HUES64 (cell line): ENCODE results near the gene SFXN2.
"Not testable (repeated sequence)": the region's sequence is repeated elsewhere in the genome, so short reads cannot be mapped to it uniquely, and the experiment has no call there.

Experiments used
- H3K27ac ChIP-seq: 2 replicates; pipeline ENCODE4 v1.7.0; 2013; ENCODE audit warnings: low read depth, low read length, inconsistent platforms
- H3K27me3 ChIP-seq: 2 replicates; pipeline ENCODE4 v1.6.1; 2013; ENCODE audit warnings: mild to moderate bottlenecking, low read length; ENCODE audit not compliant: insufficient read depth
- H3K36me3 ChIP-seq: 2 replicates; pipeline ENCODE4 v1.6.1; 2013; ENCODE audit warnings: mild to moderate bottlenecking, low read length; ENCODE audit not compliant: insufficient read depth
- H3K4me1 ChIP-seq: 2 replicates; pipeline ENCODE4 v1.6.1; 2013; ENCODE audit warnings: mild to moderate bottlenecking, low read length, moderate library complexity; ENCODE audit not compliant: insufficient read depth
- H3K4me3 ChIP-seq: 2 replicates; pipeline ENCODE4 v1.5.1; 2013; ENCODE audit warnings: mild to moderate bottlenecking, low read length, moderate library complexity
- H3K9ac ChIP-seq: 2 replicates; pipeline ENCODE4 v1.6.1; 2013; ENCODE audit warnings: mild to moderate bottlenecking, low read depth, low read length
- H3K9me3 ChIP-seq: 2 replicates; pipeline ENCODE4 v1.6.1; 2013; ENCODE audit warnings: low read depth, low read length; ENCODE audit not compliant: insufficient read depth
- WGBS: fragments of 150-250, 120-280 bp; methylation state at CpG from one replicate; pipeline ENCODE4 v1.1.7; 2013; ENCODE audit warnings: missing lambda C conversion rate; 5-methylcytosine and 5-hydroxymethylcytosine counted together

SFXN2 gene

GRCh38 chr10:102712089-102712488 is 2.3 kb upstream of the SFXN2 start:
- H3K9me3 ChIP-seq: no peaks in the 10 kb centered on the region
- peaks cover 20% of the 10 kb centered on the region; the same call in 1 of the 2 replicates for H3K4me1 ChIP-seq
- no peak overlapping the region for H3K9ac ChIP-seq
- 93% methylated on average over 4 of the region's 4 CpGs for WGBS
- no peak overlapping the region for H3K4me3 ChIP-seq
- H3K27me3 ChIP-seq: no peaks in the 10 kb centered on the region
- no peak overlapping the region for H3K27ac ChIP-seq
- no peaks in the 10 kb centered on the region for H3K36me3 ChIP-seq

DNA sequence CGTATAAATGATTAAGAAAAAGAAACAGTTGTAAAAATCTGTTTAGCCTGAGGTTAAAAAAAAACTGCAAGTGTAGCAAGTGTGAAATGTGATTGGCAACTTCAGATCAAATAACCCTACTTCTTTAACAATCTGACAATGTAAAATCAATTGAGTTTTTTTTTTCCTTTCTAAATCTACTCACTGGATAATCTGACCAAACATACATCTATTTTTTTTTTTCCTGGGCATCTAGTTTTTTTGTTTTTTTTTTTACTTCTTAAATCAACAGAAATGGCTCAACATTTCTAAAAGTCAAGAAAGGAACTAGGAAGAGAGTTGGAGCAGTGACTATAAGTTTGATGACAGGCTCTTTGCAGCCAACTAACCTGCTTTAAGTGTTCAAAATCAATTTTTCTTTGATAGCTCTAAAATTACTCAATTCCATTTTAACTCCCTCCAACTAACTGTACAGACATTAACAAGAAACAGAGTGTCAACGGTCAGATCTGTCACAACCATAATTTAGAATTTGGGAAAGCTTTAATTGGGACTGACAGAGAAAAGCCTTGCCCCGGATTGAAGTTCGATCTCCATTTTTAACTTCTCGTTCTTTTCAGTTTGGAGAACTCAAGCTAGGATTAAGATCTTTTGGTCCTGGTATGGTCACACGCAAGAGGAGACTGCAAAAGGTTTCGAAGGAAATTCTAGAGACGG is 1.4 kb upstream of the SFXN2 start:
- no peaks in the 10 kb centered on the region for H3K27me3 ChIP-seq
- H3K27ac ChIP-seq: peak overlapping the region; percentile 76
- peak overlapping the region; percentile 85 for H3K4me3 ChIP-seq
- peak overlapping the region; percentile 85 for H3K9ac ChIP-seq
- H3K9me3 ChIP-seq: no peaks in the 10 kb centered on the region
- peaks cover 7% of the 10 kb centered on the region for H3K36me3 ChIP-seq
- 22% methylated on average over 7 of the region's 8 CpGs for WGBS
- H3K4me1 ChIP-seq: peaks cover 29% of the 10 kb centered on the region

GRCh38 chr10:102713539-102713813 is 960 bp upstream of the SFXN2 start:
- H3K27me3 ChIP-seq: no peaks in the 10 kb centered on the region
- H3K36me3 ChIP-seq: peaks cover 7% of the 10 kb centered on the region
- peak overlapping the region; percentile 85 for H3K9ac ChIP-seq
- peak overlapping the region; percentile 85 for H3K4me3 ChIP-seq
- WGBS: 0% methylated on average over 13 of the region's 13 CpGs
- peaks cover 32% of the 10 kb centered on the region for H3K4me1 ChIP-seq
- H3K27ac ChIP-seq: peak overlapping the region; percentile 76
- H3K9me3 ChIP-seq: no peaks in the 10 kb centered on the region

GRCh38 chr10:102713814-102714620 is 419 bp upstream of the SFXN2 start, which contains the start of gene ARL3:
Gene ARL3, minus strand, starts transcription at chr10:102714397. Its CDS starts 122 bp downstream, at chr10:102714275.
- Histone ChIP-seq H3K36me3 (peaks cover 7% of the 10 kb centered on the region), H3K4me3 (peak within 1 kb of the TSS; percentile 85), H3K9me3 (no peaks in the 10 kb centered on the region), H3K4me1 (peaks cover 32% of the 10 kb centered on the region), H3K27ac (peak within 1 kb of the TSS; percentile 82), H3K9ac (peak within 1 kb of the TSS; percentile 91), H3K27me3 (no peaks in the 10 kb centered on the region)
- under 1% methylated on average over 62 of the region's 62 CpGs for WGBS

GRCh38 chr10:102715880-102716279 is 1.4 kb downstream of the SFXN2 start:
- Histone ChIP-seq H3K4me1 (peaks cover 25% of the 10 kb centered on the region), H3K4me3 (no peak overlapping the region), H3K27ac (no peak overlapping the region), H3K9me3 (no peaks in the 10 kb centered on the region), H3K36me3 (peaks cover 11% of the 10 kb centered on the region), H3K27me3 (no peaks in the 10 kb centered on the region), H3K9ac (no peak overlapping the region)
- 88% methylated on average over 1 of the region's 1 CpG for WGBS

DNA sequence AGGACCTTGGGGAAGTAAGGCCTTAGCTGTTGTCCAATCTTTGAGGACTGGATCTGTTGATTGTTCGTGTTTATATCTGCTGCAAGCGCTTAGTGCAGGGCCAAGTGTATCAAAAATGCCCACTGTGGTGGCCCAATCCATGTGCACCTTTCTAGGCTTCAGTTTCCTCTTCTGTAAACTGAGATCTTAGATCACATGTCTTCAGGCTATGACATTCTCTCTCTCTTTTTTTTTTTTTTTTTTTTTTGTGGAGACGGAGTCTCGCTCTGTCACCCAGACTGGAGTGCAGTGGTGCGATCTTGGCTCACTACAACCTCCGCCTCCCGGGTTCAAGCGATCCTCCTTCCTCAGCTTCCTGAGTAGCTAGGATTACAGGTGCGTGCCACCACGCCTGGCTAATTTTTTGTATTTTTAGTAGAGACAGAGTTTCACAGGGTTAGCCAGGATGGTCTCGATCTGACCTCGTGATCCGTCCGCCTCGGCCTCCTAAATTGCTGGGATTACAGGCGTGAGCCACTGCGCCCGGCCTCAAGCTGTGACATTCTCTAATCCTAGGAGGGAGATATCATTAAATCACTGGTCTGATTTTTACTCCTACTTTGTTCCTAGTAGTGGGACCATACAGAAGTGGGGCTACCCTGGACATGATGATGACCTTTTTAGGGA is 2.6 kb downstream of the SFXN2 start:
- not testable (repeated sequence) for H3K27ac ChIP-seq, H3K9ac ChIP-seq, H3K9me3 ChIP-seq, H3K4me3 ChIP-seq, H3K27me3 ChIP-seq
- H3K4me1 ChIP-seq: peaks cover 24% of the 10 kb centered on the region
- H3K36me3 ChIP-seq: peaks cover 11% of the 10 kb centered on the region
- WGBS: 93% methylated on average over 18 of the region's 18 CpGs

GRCh38 chr10:102718220-102718619 is 3.8 kb downstream of the SFXN2 start:
- Histone ChIP-seq H3K4me3 (peak overlapping the region; percentile 9; the same call in 1 of the 2 replicates), H3K27me3 (no peaks in the 10 kb centered on the region), H3K9me3 (no peaks in the 10 kb centered on the region), H3K36me3 (peaks cover 14% of the 10 kb centered on the region), H3K4me1 (peaks cover 24% of the 10 kb centered on the region), H3K9ac (0 out of 2 replicates have a peak overlapping the region, but pooled peaks have one; percentile 6), H3K27ac (peak overlapping the region; percentile 22; the same call in 1 of the 2 replicates)
- 67% methylated on average over 3 of the region's 3 CpGs for WGBS

GRCh38 chr10:102720337-102720736 is 5.9 kb downstream of the SFXN2 start:
- H3K36me3 ChIP-seq: peaks cover 29% of the 10 kb centered on the region
- 95% methylated on average over 3 of the region's 3 CpGs for WGBS
- no peak overlapping the region for H3K27ac ChIP-seq
- H3K4me1 ChIP-seq: peaks cover 22% of the 10 kb centered on the region
- no peaks in the 10 kb centered on the region for H3K27me3 ChIP-seq
- no peaks in the 10 kb centered on the region for H3K9me3 ChIP-seq
- H3K4me3 ChIP-seq: no peak overlapping the region
- H3K9ac ChIP-seq: no peak overlapping the region

DNA sequence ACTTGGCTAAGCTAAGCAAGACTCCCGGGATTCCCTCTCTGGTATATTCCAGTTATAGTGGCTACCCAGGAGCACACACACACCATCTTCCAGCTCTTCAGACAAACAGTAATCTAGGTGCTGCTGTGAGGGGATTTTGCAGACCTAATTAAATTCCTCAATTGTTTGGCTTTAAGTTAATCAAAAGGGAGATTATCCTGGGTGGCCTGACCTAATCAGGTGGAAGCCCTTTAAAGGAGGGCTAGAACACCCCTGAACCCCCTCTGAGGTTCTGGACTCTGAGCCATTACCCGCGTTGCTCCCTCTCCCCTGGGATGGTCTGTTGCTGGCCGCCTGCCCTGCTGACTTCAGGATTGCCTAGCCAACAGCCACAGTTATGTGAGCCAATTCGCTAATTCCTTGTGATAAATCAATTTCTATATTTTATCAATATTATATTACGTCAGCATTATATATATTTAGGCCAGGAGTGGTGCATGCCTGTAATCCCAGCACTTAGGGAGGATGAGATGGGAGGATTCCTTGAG is 6.4 kb downstream of the SFXN2 start:
- Histone ChIP-seq H3K9me3 (no peaks in the 10 kb centered on the region), H3K4me1 (peaks cover 19% of the 10 kb centered on the region), H3K9ac (no peak overlapping the region), H3K36me3 (peaks cover 29% of the 10 kb centered on the region), H3K27ac (no peak overlapping the region), H3K27me3 (no peaks in the 10 kb centered on the region), H3K4me3 (no peak overlapping the region)
- 97% methylated on average over 5 of the region's 6 CpGs for WGBS

DNA sequence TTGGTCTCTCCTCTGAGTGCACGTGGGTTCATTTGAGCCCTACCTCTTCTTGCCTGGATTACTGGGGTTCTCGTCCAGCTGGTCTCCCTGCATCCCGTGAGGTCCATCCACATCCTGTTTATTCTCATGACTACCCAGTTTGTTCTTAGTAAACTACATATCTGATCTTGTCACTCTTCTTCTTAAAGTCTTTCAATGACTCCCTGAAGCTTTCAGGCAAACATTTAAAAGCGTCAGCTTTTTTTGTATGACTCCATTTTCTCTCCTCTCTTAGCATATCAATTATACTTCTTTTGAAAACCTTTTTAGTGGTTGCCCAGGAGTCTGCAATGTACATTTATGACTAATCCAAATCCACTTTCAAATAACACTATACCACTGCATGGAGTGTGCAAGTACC is 7.5 kb downstream of the SFXN2 start:
- 83% methylated on average over 4 of the region's 4 CpGs for WGBS
- Histone ChIP-seq H3K36me3 (peaks cover 37% of the 10 kb centered on the region), H3K27ac (no peak overlapping the region), H3K9me3 (no peaks in the 10 kb centered on the region), H3K27me3 (no peaks in the 10 kb centered on the region), H3K9ac (no peak overlapping the region), H3K4me3 (no peak overlapping the region), H3K4me1 (peaks cover 13% of the 10 kb centered on the region)

GRCh38 chr10:102723989-102724388 is 9.6 kb downstream of the SFXN2 start:
- no peak overlapping the region for H3K9ac ChIP-seq
- H3K36me3 ChIP-seq: peaks cover 48% of the 10 kb centered on the region
- no peak overlapping the region for H3K4me3 ChIP-seq
- H3K9me3 ChIP-seq: no peaks in the 10 kb centered on the region
- no peak overlapping the region for H3K27ac ChIP-seq
- 95% methylated on average over 4 of the region's 4 CpGs for WGBS
- H3K4me1 ChIP-seq: no peaks in the 10 kb centered on the region
- H3K27me3 ChIP-seq: no peaks in the 10 kb centered on the region
